Adrenal gland (tissue), 5 donors: ENCODE results near the gene SGPL1.

Experiments
- POLR2A ChIP-seq, 2 donors: fragments of 450-650 bp; IDR thresholded peaks; one replicate each; pipeline ENCODE4 v1.6.1; 2017; ENCODE audit warnings: antibody characterized with exemption in 2 of 2, mild to moderate bottlenecking in 2 of 2, moderate library complexity in 1 of 2
- TF ChIP-seq, protein P1 (sequence below), 6 experiments: fragments of 450-650 bp in 4 of 6; fragments of 200-600 bp in 2 of 6; sonication (generic) in 1 of 6; IDR thresholded peaks; 1 replicate in 5 of 6; 2 replicates in 1 of 6; pipeline versions ENCODE4 v1.5.1 to v1.8.0; 2016 to 2021; ENCODE audit warnings: antibody characterized with exemption in 6 of 6, mild to moderate bottlenecking in 2 of 6, moderate library complexity in 1 of 6
- donor health status: DM: no; HTN: no; CAD: no.

DNA sequence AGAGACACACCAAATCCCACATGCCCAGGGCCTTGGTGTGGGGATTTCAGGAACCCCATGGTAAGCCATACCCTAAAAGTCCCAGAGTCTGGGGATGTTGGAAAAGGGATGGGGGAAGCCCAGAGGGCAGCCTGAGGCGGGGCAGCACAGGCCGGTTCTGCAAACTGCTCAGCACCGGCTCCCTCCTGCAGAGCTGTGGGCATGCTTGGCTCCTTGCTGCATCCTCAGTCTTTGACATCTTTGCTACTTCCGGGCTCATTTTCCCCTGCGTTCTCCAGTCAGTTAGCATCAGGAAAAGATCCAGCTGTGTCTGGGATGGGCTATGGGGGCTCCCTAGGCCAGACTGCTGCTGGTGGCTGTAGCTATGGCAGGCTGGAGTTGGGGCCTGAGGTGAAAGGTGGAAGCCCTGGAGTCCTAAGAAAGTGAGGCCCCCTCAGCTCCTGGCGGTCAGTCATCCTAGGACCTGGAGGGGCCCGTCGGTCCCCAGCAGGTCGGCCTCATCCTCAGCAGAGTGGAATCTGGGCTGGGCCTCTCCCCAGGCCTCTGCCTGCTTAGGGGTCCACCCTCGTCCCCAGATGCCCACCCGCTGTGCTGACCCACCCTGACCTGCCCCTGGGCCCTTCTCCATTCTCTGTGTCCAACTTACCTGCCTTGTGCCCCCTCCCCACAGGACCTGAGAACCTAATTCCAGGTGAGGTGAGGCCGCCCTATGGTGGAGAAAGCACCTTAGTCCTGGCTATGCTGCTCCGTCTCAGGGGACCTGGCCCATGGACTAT is 39.9 kb upstream of the SGPL1 start:
- TF ChIP-seq, protein P1, sequence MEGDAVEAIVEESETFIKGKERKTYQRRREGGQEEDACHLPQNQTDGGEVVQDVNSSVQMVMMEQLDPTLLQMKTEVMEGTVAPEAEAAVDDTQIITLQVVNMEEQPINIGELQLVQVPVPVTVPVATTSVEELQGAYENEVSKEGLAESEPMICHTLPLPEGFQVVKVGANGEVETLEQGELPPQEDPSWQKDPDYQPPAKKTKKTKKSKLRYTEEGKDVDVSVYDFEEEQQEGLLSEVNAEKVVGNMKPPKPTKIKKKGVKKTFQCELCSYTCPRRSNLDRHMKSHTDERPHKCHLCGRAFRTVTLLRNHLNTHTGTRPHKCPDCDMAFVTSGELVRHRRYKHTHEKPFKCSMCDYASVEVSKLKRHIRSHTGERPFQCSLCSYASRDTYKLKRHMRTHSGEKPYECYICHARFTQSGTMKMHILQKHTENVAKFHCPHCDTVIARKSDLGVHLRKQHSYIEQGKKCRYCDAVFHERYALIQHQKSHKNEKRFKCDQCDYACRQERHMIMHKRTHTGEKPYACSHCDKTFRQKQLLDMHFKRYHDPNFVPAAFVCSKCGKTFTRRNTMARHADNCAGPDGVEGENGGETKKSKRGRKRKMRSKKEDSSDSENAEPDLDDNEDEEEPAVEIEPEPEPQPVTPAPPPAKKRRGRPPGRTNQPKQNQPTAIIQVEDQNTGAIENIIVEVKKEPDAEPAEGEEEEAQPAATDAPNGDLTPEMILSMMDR (IDR thresholded peaks at IDR 0.05), result no peak
- no peak for TF ChIP-seq POLR2A (IDR thresholded peaks at IDR 0.05)
